ENCODE data around the gene PODNL1. TPM values are rescaled to one million over a fixed set of nuclear protein-coding genes. Genes with fewer than 3 reads are reported as not detected.
"Not testable (repeated sequence)": the region's sequence is repeated elsewhere in the genome, so short reads cannot be mapped to it uniquely, and the experiment has no call there.

The PODNL1 gene
- total RNA-seq, 6 experiments from 2014 or later, result 0.19 to 0.33 TPM; not detected in 4

DNA sequence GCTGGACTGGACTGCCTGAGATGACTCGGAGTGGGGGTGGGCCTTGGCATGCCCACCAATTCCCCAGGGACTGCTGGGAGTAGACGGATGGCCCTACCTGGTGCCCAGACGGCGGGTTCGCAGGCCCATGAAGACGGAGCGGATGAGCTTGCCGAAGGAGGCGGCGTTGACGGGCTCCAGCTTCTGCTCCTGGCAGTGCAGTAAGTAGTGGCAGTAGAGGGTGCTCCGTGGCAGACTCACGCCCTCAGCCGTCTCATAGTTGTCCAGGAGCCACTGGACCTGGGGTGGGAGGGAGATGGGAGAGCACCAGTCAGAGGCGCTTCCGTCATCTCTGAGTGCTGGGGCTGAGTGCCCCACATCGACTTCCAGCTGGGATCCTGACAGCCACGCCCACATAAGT is 31.7 kb upstream of the PODNL1 start:
- intact Hi-C loops (cut with DNase I), result no loop called here
- peaks cover 0 to 74% (median 31%) of the 10 kb centered on the region in 4 donors for H3K36me3 ChIP-seq
- no peaks in the 10 kb centered on the region for H3K4me1 ChIP-seq
- no peak for TF ChIP-seq CTCF (IDR thresholded peaks at IDR 0.05)
- TF ChIP-seq POLR2A (IDR thresholded peaks at IDR 0.05), result no peak
- 60% methylated on average over 1 of the region's 18 CpGs for WGBS (ENCODE audit: insufficient coverage, low coverage, low lambda C conversion rate, missing lambda C conversion rate)
- no peak for ATAC-seq
- H3K4me3 ChIP-seq, result no peak overlapping the region
- no peak overlapping the region for H3K27ac ChIP-seq
- no peak for DNase-seq
- no peaks in the 10 kb centered on the region for H3K9me3 ChIP-seq
- H3K27me3 ChIP-seq, result no peaks in the 10 kb centered on the region

DNA sequence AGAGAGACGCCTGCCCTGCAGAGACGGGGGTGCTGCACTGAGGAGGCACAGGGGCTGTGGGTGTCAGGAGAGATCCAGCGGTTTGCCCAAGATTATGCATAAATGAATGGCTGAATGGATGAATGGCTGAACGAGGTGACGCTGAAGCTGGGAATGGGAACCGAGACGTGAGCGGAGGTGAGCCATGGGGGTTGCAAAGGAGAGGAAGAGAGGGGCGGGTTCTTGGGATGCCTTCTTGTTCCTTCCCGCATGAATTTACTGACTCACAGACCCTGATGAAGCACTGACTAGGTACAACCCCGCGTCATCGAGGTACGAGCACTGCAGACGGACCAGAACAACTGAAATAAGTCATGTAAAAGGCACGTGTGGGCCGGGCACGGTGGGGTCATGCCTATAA is 30.8 kb upstream of the PODNL1 start:
- ATAC-seq (no peak), DNase-seq (no peak)
- H3K4me1 ChIP-seq, result no peaks in the 10 kb centered on the region
- H3K36me3 ChIP-seq, result peaks cover 0 to 71% (median 31%) of the 10 kb centered on the region in 4 donors
- H3K9me3 ChIP-seq, result no peaks in the 10 kb centered on the region
- 95% methylated on average over 15 of the region's 18 CpGs for WGBS (ENCODE audit: insufficient coverage, low coverage, low lambda C conversion rate, missing lambda C conversion rate)
- no peaks in the 10 kb centered on the region for H3K27me3 ChIP-seq
- intact Hi-C loops (cut with DNase I), result no loop called here
- no peak overlapping the region for H3K27ac ChIP-seq
- no peak overlapping the region for H3K4me3 ChIP-seq
- TF ChIP-seq CTCF (IDR thresholded peaks at IDR 0.05) (no peak), POLR2A (IDR thresholded peaks at IDR 0.05) (no peak)

- Histone ChIP-seq H3K36me3 (peaks cover 0 to 67% (median 28%) of the 10 kb centered on the region in 4 donors), H3K4me1 (no peaks in the 10 kb centered on the region), H3K27ac (no peak overlapping the region), H3K9me3 (no peaks in the 10 kb centered on the region), H3K4me3 (no peak overlapping the region), H3K27me3 (no peaks in the 10 kb centered on the region)
- ATAC-seq (no peak), DNase-seq (no peak)
- WGBS (ENCODE audit: insufficient coverage, low coverage, low lambda C conversion rate, missing lambda C conversion rate), result 69% methylated on average over 2 of the region's 22 CpGs
- intact Hi-C loops (cut with DNase I), result no loop called here
- TF ChIP-seq CTCF (IDR thresholded peaks at IDR 0.05), result no peak
- TF ChIP-seq POLR2A (IDR thresholded peaks at IDR 0.05), result no peak
These were observed 30.2 kb upstream of the PODNL1 start for GRCh38 chr19:13968383-13968935.

- H3K4me1 ChIP-seq; H3K4me3 ChIP-seq; DNase-seq; ATAC-seq; H3K27ac ChIP-seq; H3K9me3 ChIP-seq; intact Hi-C loops (cut with DNase I); H3K27me3 ChIP-seq: not testable (repeated sequence)
- WGBS (ENCODE audit: insufficient coverage, low coverage, low lambda C conversion rate, missing lambda C conversion rate), result 78% methylated on average over 7 of the region's 8 CpGs
- peaks cover 0 to 65% (median 25%) of the 10 kb centered on the region in 4 donors for H3K36me3 ChIP-seq
These were observed 29.0 kb upstream of the PODNL1 start for GRCh38 chr19:13967206-13967605.

GRCh38 chr19:13966684-13967128 is 28.5 kb upstream of the PODNL1 start:
- Histone ChIP-seq H3K27me3 (no peaks in the 10 kb centered on the region), H3K4me1 (no peaks in the 10 kb centered on the region), H3K9me3 (no peaks in the 10 kb centered on the region), H3K4me3 (no peak overlapping the region), H3K27ac (no peak overlapping the region), H3K36me3 (peaks cover 0 to 68% (median 25%) of the 10 kb centered on the region in 4 donors)
- intact Hi-C loops (cut with DNase I), result no loop called here
- TF ChIP-seq POLR2A (IDR thresholded peaks at IDR 0.05), result no peak
- no peak for TF ChIP-seq CTCF (IDR thresholded peaks at IDR 0.05)
- DNase-seq (no peak), ATAC-seq (peak in 1 of 4 donors; percentile 3)
- no CpG with 5 or more reads among the region's 14 CpGs for WGBS (ENCODE audit: insufficient coverage, low coverage, low lambda C conversion rate, missing lambda C conversion rate)

Measured in right lobe of liver (tissue), 6 donors.